Measurements from ENCODE around the gene ZNF268.

ZNF268 gene

DNA sequence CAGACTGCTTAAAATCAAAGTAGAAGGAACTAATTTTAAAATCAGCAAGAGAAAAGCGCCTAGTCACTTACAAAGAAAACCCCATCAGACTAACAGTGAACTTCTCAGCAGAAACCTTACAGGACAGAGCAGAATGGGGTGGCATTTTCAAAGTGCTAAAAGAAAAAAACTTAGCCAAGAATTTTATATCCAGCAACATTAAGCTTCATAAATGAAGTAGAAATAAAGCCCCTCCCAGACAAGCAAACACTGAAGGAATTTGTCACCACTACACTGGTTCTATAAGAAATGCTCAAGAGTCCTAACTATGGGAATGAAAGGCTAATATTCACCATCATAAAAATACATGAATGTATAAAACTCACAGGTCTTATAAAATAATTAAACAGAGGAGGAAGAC is 6.4 kb upstream of the ZNF268 start:
- Histone ChIP-seq H2AFZ (ENCODE audit: low read length) (no peak overlapping the region), H3K79me2 (ENCODE audit: insufficient read depth, low read length) (no peaks in the 10 kb centered on the region), H3K9me3 (ENCODE audit: low read length) (peaks cover 6% of the 10 kb centered on the region; the same call in 1 of the 2 replicates), H3K27ac (ENCODE audit: low read depth, low read length, poor library complexity, severe bottlenecking) (no peak overlapping the region), H3F3A (ENCODE audit: insufficient read depth, low read length) (no peaks in the 10 kb centered on the region), H3K36me3 (ENCODE audit: insufficient read depth, low read length) (no peaks in the 10 kb centered on the region), H3K9me2 (ENCODE audit: low read depth, low read length) (no peaks in the 10 kb centered on the region), H3K4me3 (ENCODE audit: low read depth, low read length, poor library complexity, severe bottlenecking) (no peak overlapping the region), H4K20me1 (ENCODE audit: insufficient read depth, low read length) (no peaks in the 10 kb centered on the region), H3K4me1 (ENCODE audit: insufficient read depth, low read length, severe bottlenecking) (no peaks in the 10 kb centered on the region), H3K4me2 (ENCODE audit: low read length) (no peak overlapping the region), H3K27me3 (ENCODE audit: insufficient read depth, low read length) (no peaks in the 10 kb centered on the region), H3K9ac (ENCODE audit: low read length) (no peak overlapping the region)
- TF ChIP-seq, protein P1, sequence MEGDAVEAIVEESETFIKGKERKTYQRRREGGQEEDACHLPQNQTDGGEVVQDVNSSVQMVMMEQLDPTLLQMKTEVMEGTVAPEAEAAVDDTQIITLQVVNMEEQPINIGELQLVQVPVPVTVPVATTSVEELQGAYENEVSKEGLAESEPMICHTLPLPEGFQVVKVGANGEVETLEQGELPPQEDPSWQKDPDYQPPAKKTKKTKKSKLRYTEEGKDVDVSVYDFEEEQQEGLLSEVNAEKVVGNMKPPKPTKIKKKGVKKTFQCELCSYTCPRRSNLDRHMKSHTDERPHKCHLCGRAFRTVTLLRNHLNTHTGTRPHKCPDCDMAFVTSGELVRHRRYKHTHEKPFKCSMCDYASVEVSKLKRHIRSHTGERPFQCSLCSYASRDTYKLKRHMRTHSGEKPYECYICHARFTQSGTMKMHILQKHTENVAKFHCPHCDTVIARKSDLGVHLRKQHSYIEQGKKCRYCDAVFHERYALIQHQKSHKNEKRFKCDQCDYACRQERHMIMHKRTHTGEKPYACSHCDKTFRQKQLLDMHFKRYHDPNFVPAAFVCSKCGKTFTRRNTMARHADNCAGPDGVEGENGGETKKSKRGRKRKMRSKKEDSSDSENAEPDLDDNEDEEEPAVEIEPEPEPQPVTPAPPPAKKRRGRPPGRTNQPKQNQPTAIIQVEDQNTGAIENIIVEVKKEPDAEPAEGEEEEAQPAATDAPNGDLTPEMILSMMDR (IDR thresholded peaks at IDR 0.05; ENCODE audit: low read length): no peak
- no peak for TF ChIP-seq EZH2 (IDR thresholded peaks at IDR 0.05; ENCODE audit: borderline replicate concordance, low read length)

DNA sequence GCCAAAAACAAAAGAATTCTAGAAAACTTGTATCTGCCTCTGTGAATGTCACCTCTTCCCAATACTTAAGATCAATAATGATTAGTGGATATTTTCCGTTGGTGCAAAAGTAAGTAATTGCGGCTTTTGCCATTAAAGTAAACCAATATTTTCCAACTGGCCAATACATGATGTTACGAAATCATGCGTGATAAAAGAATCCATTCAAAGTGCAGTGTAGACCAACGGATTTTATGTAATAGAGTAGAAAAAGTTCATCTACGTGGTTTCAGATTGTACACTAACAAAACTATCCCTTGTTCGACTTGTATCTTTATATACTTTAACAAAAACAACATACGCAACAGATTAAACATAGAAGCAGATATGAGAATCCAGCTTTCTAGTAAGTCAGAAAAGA is 626 bp upstream of the ZNF268 start:
- no peaks in the 10 kb centered on the region for H3K79me2 ChIP-seq (ENCODE audit: insufficient read depth, low read length)
- no peak overlapping the region for H3K4me3 ChIP-seq (ENCODE audit: low read depth, low read length, poor library complexity, severe bottlenecking)
- H3K27me3 ChIP-seq (ENCODE audit: insufficient read depth, low read length): no peaks in the 10 kb centered on the region
- H3K9me3 ChIP-seq (ENCODE audit: low read length): peaks cover 25% of the 10 kb centered on the region
- H4K20me1 ChIP-seq (ENCODE audit: insufficient read depth, low read length): no peaks in the 10 kb centered on the region
- H3K9ac ChIP-seq (ENCODE audit: low read length): no peak overlapping the region
- no peak overlapping the region for H3K4me2 ChIP-seq (ENCODE audit: low read length)
- peak overlapping the region; percentile 6; the same call in 1 of the 2 replicates for H2AFZ ChIP-seq (ENCODE audit: low read length)
- peaks cover 35% of the 10 kb centered on the region for H3K36me3 ChIP-seq (ENCODE audit: insufficient read depth, low read length)
- peaks cover 8% of the 10 kb centered on the region for H3K4me1 ChIP-seq (ENCODE audit: insufficient read depth, low read length, severe bottlenecking)
- no peaks in the 10 kb centered on the region for H3K9me2 ChIP-seq (ENCODE audit: low read depth, low read length)
- TF ChIP-seq, protein P1 (IDR thresholded peaks at IDR 0.05; ENCODE audit: low read length): no peak
- no peak for TF ChIP-seq EZH2 (IDR thresholded peaks at IDR 0.05; ENCODE audit: borderline replicate concordance, low read length)
- H3K27ac ChIP-seq (ENCODE audit: low read depth, low read length, poor library complexity, severe bottlenecking): no peak overlapping the region
- H3F3A ChIP-seq (ENCODE audit: insufficient read depth, low read length): no peaks in the 10 kb centered on the region

DNA sequence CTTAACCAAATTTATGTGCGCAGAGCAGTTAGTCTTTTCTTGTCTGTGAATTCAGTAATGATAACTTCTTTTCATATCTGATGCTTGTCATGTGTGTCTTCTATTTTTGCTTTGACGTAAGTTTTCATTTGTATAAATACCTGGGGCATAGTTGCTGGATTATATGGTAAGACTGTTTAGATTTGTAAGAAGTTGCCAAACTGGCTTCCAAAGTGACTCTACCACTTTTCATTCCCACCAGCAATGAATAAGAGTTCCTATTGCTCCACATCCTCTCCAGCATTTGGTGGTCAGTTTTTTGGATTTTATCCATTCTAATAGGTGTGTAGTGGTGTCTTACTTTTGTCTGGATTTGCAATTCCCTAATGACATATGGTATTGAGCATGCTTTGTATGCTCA is 8.9 kb downstream of the ZNF268 start:
- Histone ChIP-seq H3K4me2 (ENCODE audit: low read length) (no peak overlapping the region), H3K4me3 (ENCODE audit: low read depth, low read length, poor library complexity, severe bottlenecking) (no peak overlapping the region), H3K9me3 (ENCODE audit: low read length) (peaks cover 49% of the 10 kb centered on the region), H3K27me3 (ENCODE audit: insufficient read depth, low read length) (no peaks in the 10 kb centered on the region), H3K9ac (ENCODE audit: low read length) (no peak overlapping the region), H3K36me3 (ENCODE audit: insufficient read depth, low read length) (peaks cover 100% of the 10 kb centered on the region), H3K4me1 (ENCODE audit: insufficient read depth, low read length, severe bottlenecking) (no peaks in the 10 kb centered on the region), H3K27ac (ENCODE audit: low read depth, low read length, poor library complexity, severe bottlenecking) (no peak overlapping the region), H2AFZ (ENCODE audit: low read length) (no peak overlapping the region), H3K9me2 (ENCODE audit: low read depth, low read length) (no peaks in the 10 kb centered on the region), H3F3A (ENCODE audit: insufficient read depth, low read length) (no peaks in the 10 kb centered on the region), H4K20me1 (ENCODE audit: insufficient read depth, low read length) (no peaks in the 10 kb centered on the region), H3K79me2 (ENCODE audit: insufficient read depth, low read length) (no peaks in the 10 kb centered on the region)
- no peak for TF ChIP-seq EZH2 (IDR thresholded peaks at IDR 0.05; ENCODE audit: borderline replicate concordance, low read length)
- TF ChIP-seq, protein P1 (IDR thresholded peaks at IDR 0.05; ENCODE audit: low read length): no peak
